ENCODE results near the gene POP4.

POP4 gene

DNA sequence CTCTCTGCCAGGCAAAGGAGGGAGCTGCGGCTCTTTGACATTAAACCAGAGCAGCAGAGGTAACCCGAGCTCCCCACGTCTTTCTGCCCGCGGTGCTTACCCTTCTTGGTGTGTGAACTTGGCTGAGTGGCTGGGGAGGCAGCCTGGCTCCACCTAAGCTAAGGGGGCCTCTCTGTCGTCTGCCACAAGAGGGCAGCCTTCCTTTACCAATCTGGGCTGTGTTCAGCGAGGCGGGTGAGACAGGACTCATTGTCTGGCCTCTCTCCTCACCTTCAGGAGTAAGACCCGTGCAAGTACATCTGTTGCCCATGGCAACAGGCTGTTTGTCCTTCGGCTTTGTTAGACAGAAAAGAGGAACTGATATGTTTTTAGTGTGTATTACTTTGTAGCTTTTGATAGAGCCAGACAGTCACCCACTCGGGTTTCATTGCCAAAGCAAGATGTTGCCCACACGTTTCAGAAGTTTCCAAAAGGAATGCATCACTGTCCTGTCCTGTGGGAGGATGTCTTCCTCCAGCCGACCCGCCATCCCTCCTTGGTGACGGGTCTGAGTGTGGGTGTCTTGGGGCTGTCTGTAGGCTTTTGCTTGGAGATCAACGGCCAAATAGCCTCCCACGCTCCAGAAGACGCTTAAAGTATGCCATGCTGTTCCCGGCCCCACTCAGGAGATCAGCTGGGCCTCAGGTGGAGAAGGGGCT lies 4.6 kb downstream of the POP4 start:
- H3K4me3 ChIP-seq (replicated peaks; ENCODE audit: low read depth, low read length): no peak overlapping the region
- TF ChIP-seq, protein P1, sequence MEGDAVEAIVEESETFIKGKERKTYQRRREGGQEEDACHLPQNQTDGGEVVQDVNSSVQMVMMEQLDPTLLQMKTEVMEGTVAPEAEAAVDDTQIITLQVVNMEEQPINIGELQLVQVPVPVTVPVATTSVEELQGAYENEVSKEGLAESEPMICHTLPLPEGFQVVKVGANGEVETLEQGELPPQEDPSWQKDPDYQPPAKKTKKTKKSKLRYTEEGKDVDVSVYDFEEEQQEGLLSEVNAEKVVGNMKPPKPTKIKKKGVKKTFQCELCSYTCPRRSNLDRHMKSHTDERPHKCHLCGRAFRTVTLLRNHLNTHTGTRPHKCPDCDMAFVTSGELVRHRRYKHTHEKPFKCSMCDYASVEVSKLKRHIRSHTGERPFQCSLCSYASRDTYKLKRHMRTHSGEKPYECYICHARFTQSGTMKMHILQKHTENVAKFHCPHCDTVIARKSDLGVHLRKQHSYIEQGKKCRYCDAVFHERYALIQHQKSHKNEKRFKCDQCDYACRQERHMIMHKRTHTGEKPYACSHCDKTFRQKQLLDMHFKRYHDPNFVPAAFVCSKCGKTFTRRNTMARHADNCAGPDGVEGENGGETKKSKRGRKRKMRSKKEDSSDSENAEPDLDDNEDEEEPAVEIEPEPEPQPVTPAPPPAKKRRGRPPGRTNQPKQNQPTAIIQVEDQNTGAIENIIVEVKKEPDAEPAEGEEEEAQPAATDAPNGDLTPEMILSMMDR (IDR thresholded peaks at IDR 0.05; ENCODE audit: low read depth, low read length, missing control alignments): peak; percentile 88
- DNase-seq (ENCODE audit: extremely low read depth, low read depth): peak; percentile 49

DNA sequence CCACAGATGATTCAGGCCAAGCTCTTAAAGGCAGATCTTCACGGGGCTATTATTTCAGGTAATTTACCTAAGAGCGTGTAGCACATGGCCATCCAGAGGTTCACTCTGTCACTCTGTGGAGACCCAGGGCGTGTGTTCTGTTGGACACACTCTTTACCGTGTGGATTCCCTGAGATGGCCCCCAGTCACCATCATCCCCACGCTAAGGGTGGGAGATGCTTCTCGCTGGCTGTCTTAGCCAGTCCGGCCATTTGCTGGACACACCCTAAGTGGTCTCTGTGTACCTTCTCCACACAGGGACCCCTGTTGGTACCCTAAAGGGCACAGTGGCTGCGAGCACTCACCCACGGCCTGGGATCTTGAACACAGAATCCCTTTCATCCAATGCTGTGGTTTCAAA lies 6.0 kb downstream of the POP4 start:
- TF ChIP-seq, protein P1 (IDR thresholded peaks at IDR 0.05; ENCODE audit: low read depth, low read length, missing control alignments): no peak
- DNase-seq (ENCODE audit: extremely low read depth, low read depth): no peak
- no peak overlapping the region for H3K4me3 ChIP-seq (replicated peaks; ENCODE audit: low read depth, low read length)

DNA sequence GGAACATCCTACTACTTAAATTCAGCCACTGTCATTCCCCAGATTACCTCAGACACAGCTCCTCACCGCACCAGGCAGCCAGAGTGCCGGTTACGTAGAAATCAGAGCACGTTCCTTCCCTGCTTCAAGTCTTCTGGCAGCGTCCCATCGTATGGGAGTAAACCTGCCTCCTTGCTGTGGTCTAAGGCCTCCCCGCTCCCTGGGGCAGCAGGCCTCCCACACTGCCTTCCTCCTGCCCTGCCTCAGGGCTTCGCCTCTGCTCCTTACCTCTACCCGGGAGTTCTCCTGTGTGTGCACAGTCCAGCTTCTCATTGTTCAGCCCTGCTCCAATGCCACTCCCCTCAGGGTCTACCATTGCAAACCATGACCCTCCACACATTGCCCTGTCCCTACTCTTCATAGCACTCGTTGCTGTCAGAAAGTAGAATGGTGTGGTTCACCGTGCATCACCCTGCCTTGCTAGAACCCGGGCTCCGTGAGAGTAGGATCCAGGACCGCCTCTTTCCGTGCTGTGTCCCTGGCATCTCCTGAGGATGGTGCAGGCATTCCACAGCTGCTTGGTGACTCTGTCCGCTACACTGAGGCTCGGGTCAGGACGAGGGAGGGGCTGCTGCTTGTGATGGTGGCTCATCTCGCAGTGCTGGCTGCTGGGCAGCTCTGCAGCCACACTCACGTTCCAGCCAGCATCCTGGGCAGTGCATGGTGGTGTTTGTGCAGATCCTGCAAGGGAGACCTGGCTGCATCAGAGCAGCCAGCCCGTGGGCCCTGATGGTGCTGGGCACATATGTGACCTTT lies 6.9 kb downstream of the POP4 start:
- TF ChIP-seq, protein P1 (IDR thresholded peaks at IDR 0.05; ENCODE audit: low read depth, low read length, missing control alignments): no peak
- no peak overlapping the region for H3K4me3 ChIP-seq (replicated peaks; ENCODE audit: low read depth, low read length)
- no peak for DNase-seq (ENCODE audit: extremely low read depth, low read depth)

DNA sequence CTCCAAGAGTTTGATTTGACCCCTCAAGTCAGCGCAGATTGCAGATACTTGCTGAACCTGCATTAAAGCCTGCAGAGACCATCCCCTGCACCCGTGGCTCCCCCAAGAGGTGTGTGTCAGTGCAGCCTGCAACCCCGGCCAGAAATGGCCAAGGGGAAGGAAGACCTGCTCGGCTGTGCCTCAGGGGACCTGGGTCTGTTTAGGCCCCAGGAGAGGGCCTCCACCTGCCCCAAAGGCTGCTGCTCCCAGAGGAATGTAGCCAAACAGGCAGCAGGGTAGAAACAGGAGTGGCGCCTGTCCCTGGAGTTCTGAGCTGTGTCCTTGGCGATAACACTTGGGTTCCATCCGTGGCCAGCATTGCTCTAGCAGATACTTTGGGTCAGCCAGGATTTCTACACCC lies 8.0 kb downstream of the POP4 start:
- H3K4me3 ChIP-seq (replicated peaks; ENCODE audit: low read depth, low read length): no peak overlapping the region
- TF ChIP-seq, protein P1 (IDR thresholded peaks at IDR 0.05; ENCODE audit: low read depth, low read length, missing control alignments): no peak

DNA sequence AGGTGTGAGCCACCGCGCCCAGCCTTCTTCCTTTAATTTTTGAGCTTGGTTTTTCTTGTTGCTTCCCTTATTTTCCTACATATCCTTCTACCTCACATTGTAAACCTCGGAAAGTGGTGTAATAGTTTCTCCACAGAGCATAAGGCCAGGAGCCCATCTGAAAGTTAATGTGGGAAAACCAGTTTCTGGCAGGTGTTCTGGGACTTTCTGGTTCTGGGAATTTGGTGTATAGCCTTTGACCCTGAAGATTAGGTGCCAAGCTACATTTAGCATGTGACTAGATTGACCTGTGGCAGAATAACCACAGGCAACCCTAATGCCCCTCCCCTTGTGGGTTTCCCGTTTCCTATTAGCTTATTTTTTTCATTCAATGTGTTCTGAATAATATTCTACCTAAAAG lies 8.7 kb downstream of the POP4 start:
- H3K4me3 ChIP-seq (replicated peaks; ENCODE audit: low read depth, low read length): no peak overlapping the region
- DNase-seq (ENCODE audit: extremely low read depth, low read depth): no peak
- TF ChIP-seq, protein P1 (IDR thresholded peaks at IDR 0.05; ENCODE audit: low read depth, low read length, missing control alignments): no peak

More for the DNA sequence above, 8.0 kb downstream of the POP4 start:
- no peak for DNase-seq (ENCODE audit: extremely low read depth, low read depth)

DNA sequence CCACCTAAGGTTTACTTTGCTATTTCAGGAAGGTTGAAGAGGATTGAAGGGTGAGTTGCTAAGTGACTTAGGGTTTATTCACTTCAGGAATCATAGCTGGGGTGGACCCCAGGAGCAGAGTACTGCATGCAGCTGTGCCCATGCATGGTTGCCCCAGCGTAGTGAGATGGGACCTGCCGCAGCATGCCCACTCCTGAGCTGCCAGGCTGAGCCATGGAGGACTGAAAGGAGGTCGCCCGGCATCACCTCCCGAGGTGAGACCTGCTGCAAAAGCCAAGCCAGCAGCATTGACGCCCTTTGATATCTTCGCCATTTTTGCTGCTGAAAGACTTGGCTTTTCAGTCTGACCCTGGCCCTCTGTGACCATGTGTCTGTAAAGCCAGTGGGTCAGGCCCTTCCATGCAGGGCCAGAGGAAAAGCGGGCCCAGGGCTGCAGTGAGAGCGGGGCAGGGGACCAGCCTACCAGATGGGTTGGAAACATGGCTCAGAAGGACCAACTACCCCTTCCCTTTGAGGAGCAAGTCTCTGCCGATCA lies 9.9 kb downstream of the POP4 start:
- TF ChIP-seq, protein P1 (IDR thresholded peaks at IDR 0.05; ENCODE audit: low read depth, low read length, missing control alignments): no peak
- no peak for DNase-seq (ENCODE audit: extremely low read depth, low read depth)
- H3K4me3 ChIP-seq (replicated peaks; ENCODE audit: low read depth, low read length): no peak overlapping the region

Measured in HFF-Myc (cell line).